DMS53 treated with DMSO at 0.1 percent for 48 hours (cell line): Measurements from ENCODE around the gene UNC5A.
"Not testable (repeated sequence)": the region's sequence is repeated elsewhere in the genome, so short reads cannot be mapped to it uniquely, and the experiment has no call there.

Experiments
- DNase-seq: peaks from one replicate; lab custom pipeline; 2025; ENCODE audit not compliant: unreplicated experiment; lab: John Stamatoyannopoulos, UW

UNC5A gene

DNA sequence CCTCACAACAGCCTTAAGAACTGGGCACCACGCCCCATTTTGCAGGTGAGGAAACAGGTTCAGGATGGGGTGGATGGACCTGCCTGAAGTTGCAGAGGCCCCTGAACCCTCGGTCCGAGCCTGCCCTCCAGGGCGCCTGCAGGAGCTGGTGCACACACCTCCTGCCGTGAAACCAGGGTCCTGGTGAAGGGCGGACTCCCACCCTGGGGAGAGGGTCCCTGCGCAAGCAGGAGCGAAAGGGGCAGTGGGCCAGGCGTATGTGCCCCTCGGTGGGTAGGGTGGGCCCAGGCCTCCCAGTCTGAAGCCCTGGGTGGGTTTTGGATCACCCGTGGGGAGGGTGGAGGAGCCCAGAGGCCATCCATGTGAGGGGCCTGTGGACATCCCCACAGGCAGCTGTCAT is 50.9 kb downstream of the UNC5A start:
- no peak for DNase-seq

DNA sequence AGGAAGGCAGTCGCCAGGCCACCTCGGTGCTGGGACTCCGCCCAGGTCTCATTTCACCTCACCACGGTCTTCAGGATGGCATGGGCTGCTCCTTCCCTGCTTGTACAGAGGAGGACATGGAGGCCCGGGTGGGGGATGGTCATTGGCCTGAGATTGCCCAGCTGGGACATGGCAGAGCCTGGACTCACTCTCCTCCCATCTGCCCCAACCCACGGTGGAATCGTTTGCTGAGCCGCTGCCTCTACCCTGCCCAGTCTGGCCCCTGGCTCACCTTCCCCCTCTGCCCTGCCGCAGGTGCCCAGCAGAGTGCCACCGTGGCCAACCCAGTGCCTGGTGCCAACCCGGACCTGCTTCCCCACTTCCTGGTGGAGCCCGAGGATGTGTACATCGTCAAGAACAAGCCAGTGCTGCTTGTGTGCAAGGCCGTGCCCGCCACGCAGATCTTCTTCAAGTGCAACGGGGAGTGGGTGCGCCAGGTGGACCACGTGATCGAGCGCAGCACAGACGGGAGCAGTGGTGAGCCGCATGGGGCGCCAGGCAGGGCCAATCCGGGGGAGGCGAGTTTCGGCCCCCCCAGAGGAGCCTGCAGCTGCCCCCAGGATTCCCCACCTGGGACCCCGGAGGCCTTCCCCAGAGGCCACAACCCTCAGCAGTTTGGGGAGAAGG is 52.1 kb downstream of the UNC5A start:
- DNase-seq = no peak

DNA sequence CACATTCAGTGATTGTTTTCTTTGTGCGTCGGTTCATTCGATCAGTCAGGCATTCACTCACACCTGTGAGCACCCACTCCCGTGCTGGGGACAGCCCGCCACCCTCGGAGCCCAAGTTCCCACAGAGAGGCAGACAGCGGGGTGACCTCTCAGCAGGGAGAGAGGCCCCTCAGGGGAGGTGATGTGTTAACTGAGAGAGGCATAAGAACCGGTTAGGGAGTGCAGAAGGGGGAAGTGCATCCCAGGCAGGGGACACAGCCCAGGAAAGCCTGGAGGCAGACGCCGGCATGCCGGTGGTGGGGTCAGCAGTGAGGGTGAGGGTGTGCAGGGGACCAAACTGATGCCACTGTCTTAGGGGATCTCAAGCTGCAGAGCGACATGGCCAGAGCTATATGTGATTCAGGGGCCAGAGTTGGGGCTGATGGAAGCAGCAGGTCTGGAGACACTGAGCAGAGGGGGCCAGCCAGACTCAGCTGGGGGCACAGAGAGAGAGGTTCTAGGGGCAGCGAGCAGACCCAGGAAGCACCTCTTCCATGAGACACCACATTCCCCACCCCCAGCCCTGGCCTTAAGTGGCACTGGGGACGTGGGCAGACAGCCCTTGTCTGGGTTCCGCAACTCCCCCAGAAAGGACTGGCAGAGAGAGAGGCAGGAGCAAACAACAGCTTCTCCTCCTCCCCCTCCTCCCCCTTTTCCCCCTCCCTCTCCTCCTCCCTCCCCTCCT is 52.8 kb downstream of the UNC5A start:
- no peak for DNase-seq

DNA sequence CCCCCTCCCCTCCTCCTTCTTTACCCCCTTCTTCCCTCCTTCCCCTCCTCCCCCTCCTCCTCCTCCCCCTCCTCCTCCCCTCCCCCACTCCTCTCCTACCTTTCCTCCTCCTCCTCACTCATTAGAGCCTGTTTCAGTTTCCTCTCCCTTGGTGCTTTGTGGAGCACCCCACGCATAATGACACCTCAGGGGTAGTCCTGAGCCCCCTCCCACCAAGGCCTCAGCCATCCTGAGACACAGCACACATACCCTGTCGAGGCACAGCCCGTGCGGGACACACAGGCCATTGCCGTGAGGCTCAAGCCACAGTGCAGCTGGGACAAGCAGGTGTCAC is 53.4 kb downstream of the UNC5A start:
- no peak for DNase-seq

DNA sequence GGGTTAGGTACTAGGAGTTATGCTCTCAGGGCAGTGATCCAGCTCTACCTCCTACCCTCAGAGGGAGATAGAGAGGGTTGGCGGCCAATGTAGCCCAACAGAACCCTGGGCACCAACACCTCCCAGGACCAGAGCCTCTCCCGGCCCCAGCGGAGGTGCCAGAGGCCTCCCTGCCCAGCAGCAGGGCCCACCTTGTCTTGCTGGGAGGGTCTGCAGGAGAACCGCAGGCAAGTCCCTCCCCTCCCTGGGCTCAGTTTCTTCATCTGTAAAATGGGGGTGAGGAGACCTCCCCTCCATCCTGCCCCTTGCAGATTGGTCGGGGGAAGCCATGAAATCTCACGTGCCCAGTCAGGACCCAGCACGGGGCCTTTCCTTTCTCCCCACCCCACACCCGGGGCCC is 54.4 kb downstream of the UNC5A start:
- DNase-seq = no peak

DNA sequence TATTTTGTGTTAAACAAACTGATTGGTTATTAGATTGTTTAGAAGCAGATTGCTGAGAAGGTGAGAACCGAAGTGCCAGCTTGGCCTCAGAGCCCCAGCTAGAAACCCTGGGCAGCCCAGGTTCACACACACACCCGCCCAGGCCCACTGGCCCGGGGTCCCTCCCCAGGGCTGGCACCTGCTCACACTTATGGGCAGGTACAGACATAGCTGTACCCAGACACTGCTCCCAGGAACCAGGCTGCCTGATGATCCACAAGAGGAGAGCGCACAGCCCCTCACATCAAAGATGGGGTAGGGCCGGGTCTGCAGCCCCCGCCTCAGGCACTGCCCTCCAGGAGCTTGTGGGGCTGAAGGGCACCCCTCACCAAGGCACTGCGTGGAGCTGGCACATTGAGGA is 55.6 kb downstream of the UNC5A start:
- DNase-seq = no peak

DNA sequence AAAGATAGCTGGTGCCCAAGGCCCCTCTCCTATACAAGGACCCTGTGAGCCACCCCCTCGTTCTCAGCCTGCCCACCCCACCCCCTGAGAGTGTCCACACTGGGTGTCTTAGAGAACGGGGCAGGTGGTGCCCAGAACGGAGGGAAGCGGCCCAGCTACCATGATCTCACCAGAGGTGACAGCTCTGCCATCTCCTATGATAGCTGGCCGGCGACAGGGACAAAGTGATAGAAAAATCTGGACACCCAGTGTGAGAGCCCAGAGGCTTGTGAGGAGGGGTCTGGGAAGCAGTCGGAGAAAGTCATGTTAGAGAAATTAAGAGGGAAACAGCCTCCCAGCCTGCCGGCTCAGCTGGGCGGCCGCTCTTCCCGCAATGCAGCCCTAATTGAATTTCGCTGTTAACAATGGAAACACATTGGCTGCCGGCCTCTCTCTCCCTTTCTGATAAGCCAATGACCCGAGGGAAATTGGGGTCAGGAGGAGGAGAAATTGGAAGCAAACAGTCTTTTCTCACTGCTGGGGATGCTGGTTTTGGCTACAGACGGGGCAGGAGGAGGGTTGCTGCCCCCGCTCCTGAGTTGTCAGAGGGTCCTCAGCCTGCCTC is 56.5 kb downstream of the UNC5A start:
- DNase-seq = no peak

DNA sequence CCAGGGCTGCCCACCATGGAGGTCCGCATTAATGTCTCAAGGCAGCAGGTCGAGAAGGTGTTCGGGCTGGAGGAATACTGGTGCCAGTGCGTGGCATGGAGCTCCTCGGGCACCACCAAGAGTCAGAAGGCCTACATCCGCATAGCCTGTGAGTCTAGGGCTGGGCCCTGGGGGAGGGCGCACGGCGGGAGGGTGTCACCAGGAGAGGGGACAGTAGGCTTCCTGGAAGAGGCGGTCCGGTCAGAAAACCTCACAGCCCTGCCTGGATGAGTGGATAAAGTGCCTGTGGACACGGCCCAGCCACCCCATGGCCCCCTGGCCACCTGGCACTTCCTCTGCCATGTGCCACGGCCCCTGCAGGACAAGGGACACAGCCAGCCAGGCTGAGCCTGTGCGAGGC is 57.8 kb downstream of the UNC5A start:
- DNase-seq = no peak

DNA sequence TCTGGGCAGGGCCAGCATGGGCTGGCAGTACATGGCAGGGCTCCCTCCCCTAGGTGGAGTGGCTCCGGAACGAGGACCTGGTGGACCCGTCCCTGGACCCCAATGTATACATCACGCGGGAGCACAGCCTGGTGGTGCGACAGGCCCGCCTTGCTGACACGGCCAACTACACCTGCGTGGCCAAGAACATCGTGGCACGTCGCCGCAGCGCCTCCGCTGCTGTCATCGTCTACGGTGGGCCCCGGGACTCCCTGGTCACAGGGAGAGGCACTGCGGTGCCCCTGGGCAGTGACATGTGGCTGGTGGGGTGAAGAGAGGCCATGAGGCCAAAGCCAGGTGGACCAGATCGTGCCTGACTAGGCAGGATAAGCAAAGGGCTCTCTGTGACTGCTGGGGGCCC is 58.4 kb downstream of the UNC5A start:
- no peak for DNase-seq

DNA sequence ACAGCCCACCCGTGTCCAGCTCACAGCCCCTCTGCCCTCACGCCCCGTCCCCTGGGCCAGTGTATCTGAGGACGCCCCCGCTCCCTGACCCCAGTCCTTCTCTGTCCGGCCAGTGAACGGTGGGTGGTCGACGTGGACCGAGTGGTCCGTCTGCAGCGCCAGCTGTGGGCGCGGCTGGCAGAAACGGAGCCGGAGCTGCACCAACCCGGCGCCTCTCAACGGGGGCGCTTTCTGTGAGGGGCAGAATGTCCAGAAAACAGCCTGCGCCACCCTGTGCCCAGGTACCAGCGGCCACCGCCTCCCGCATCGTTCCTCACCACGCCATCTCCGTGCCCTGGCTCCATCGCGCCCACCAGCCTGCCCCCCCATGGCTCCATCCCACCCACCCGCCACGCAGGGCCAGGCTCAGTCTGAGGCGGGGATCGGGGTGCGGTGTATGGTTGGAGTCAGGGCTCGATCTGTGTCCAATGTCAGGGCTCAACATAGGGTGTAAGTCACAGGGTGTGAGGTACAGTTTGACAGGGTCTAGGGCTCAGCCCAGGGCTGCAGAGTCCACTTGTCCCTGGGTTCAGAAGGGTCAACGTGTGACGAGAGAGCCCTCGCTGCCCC is 59.2 kb downstream of the UNC5A start:
- no peak for DNase-seq

DNA sequence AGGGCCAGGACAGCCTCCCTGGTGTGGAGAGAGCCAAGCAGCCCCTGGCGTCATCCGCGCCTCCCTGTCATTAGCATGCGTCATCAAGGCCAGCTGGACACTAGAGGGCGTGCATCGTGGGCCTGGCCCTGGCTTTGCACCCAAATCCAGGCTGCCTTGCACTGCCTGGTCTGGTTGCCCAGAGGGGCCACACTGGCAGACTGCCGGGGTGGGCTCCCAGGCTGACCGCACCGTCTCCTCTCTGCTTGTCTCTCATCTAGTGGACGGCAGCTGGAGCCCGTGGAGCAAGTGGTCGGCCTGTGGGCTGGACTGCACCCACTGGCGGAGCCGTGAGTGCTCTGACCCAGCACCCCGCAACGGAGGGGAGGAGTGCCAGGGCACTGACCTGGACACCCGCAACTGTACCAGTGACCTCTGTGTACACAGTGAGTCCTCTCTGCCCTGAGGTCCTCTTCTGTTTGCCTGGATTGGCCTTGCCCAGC is 59.8 kb downstream of the UNC5A start:
- no peak for DNase-seq

DNA sequence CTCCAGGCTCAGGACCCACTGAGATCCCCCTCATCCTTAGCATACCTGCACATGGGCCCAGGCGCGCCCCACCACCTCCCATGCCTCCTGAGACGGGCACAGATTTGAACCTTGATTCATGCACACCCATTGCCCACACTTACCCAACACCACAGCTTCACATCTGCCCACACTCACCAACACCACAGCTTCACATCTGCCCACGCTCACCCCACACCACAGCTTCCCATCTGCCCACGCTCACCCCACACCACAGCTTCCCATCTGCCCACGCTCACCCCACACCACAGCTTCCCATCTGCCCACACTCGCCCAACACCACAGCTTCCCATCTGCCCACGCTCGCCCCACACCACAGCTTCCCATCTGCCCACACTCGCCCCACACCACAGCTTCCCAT is 60.3 kb downstream of the UNC5A start:
- not testable (repeated sequence) for DNase-seq

DNA sequence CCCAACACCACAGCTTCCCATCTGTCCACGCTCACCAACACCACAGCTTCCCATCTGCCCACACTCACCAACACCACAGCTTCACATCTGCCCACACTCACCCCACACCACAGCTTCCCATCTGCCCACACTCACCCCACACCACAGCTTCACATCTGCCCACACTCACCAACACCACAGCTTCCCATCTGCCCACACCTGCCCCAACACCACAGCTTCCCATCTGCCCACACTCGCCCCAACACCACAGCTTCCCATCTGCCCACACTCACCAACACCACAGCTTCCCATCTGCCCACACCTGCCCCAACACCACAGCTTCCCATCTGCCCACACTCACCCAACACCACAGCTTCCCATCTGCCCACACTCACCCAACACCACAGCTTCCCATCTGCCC is 62.2 kb downstream of the UNC5A start:
- DNase-seq = not testable (repeated sequence)

DNA sequence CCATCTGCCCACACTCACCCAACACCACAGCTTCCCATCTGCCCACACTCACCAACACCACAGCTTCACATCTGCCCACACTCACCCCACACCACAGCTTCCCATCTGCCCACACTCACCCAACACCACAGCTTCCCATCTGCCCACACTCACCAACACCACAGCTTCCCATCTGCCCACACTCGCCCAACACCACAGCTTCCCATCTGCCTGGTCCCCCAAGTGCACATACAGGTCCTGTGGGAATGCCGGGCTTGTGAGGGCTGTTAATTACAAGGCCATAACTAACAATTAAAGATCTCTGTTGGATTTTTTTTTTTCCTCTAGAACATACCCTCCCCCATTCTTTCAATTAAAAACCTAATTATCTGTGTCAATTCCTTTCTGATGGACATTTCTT is 62.7 kb downstream of the UNC5A start:
- DNase-seq = not testable (repeated sequence)

DNA sequence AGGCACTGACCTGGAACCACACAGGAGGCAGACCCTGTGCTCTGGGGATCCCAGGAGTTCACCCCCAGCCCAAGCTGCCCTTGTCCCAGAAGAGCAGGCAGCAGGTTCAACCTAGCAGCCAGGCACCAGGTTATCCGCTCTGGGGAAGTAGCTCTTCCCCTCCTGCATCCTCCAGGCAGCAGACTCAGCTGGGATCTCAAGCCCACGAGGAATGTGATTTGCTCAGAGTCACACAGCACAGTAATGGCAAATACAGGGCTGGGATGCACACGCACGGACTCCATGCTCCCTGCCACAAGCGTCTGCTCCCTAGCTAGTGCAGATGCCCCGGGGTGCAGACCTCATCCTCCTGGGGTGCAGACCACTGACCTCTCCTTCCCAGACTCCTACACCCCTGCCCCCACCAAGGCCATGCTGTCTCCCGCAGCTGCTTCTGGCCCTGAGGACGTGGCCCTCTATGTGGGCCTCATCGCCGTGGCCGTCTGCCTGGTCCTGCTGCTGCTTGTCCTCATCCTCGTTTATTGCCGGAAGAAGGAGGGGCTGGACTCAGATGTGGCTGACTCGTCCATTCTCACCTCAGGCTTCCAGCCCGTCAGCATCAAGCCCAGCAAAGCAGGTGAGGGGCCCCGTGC is 63.3 kb downstream of the UNC5A start:
- no peak for DNase-seq

DNA sequence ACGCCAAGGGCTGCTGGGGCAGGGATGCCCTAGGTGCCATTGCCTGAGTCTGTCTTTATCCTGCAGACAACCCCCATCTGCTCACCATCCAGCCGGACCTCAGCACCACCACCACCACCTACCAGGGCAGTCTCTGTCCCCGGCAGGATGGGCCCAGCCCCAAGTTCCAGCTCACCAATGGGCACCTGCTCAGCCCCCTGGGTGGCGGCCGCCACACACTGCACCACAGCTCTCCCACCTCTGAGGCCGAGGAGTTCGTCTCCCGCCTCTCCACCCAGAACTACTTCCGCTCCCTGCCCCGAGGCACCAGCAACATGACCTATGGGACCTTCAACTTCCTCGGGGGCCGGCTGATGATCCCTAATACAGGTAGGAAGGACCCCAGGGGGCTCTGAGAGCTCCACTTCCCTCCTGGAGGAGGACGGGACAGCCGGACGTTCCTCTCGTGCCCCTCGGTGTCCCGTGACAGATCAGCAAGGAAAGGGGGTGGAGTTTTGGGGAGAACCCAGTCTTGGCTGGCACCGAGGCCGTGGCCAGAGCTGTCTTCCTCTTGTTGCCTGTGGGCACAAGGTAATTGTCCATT is 63.9 kb downstream of the UNC5A start:
- no peak for DNase-seq

DNA sequence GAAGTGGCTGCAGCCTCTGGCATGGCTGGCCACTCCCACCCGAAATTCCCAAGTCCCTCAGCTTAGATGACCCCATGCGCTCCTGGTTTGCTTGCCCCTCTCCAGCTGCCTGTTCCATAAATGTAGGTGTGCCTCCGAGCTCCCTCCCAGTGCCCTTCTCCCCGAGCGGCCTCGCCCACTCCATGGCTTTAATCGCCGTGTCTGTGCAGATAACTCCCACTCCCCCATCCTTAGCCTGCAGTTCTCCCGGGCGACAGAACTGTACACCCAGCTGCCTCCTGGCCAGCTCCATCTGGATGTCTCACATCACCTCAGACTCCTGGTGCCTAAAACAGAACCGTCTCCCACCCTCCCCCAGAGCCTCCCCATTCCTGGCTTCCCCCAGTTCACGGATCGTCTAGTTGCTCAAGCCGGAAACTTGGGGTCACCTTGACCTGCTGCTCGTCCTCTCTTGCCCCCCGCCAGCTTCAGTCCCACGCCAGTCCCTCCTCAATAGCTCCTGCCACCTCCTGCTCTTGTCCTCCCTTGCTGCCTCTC is 64.7 kb downstream of the UNC5A start:
- no peak for DNase-seq

DNA sequence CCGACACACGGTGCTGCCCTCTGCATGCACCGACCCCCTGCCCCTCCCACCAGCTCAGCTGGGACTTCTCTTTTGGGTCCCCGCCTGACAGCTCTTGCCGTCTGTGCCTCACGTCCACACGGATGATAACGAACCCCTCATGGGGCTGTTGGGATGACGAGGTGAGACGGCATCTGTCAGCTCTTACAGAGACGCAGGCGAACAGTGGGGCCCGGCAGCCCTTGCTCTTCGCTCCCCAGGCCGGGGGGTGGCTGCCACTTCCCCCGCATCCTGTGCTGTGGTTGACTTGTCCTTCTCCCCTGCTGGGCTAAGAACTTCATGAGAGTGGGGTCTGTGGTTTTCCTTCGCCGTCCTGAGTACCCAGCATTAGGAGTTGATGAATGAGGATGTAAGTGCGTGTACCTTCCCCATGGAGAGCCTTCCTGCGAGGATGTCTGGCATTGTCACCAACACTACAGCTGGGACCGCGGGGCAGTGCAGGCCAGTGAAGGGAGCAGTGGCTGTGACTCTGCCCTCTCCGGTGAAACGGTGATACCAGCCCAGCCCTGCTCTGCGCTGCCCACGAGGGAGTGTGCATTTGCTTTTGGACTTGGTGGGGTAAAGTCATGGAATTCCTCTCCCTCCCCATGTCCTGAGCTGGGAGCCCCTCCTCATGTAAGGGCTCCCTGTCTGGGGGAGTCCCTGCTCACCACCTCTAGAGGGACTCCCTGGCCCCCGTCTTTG is 65.6 kb downstream of the UNC5A start:
- DNase-seq = no peak

DNA sequence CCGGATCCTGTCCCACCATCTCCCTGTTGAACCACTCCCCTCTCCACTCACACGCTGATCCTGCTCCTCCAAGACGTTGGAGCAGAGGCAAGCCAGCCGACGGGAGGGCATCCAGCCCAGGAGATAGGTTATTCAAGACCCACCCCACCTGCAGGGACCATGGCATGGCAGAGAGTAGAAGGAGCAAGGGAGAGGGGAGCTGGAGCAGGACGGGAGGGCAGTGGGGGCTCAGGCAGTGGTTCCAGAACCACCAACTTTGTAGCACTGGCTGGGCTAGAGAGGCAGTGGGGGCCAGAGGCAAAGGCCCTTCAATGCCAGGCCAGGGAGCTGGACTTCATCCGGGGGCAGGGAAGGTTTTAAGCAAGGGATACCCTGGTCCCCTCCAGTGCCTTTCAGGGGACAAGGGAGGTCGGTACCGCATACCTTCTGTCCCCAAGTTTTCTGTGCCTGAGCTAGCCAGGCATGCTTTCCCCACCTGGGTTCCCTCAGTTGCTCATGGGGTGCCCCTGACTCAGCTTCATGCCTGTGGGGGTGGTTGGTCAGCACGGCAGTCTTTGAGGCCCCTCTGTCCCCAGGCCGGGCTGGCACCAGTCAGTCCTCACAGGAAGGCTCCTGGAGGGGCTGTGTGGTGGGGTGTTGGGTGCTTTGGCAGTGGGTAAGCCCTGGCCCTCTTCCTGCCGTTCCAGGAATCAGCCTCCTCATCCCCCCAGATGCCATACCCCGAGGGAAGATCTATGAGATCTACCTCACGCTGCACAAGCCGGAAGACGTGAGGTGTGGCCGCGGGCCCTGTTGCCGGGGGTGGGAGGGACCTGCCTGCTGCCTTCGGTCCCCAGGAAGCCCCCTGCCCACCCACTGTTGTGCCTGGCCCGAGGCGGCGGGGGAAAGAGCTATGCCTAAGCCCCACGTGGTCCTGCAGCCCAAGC is 66.4 kb downstream of the UNC5A start:
- no peak for DNase-seq
